Kidney epithelial cell (primary cell): ENCODE measurements around the gene TRAPPC1. TPM values are rescaled to one million over a fixed set of nuclear protein-coding genes. Genes with fewer than 3 reads are reported as not detected.

Source experiments
- DNase-seq: peaks from one replicate; pipeline ENCODE4 v3.0.0-alpha.2; 2010; ENCODE audit warnings: low read depth
- H3K27me3 ChIP-seq: 2 replicates; pipeline ENCODE4 v1.6.0; 2011; ENCODE audit warnings: low read length; ENCODE audit not compliant: control insufficient read depth, insufficient read depth
- H3K36me3 ChIP-seq: 2 replicates; pipeline ENCODE4 v1.5.1; 2011; ENCODE audit warnings: low read length; ENCODE audit not compliant: control insufficient read depth, insufficient read depth
- H3K4me3 ChIP-seq: 2 replicates; pipeline ENCODE4 v1.5.1; 2011; ENCODE audit warnings: low read depth, mild to moderate bottlenecking, control low read depth, low read length
- total RNA-seq: library from RNA; depleted of rRNA; stranded (reverse); fragments of >200 nt; gene quantifications from 2 replicates; pipeline ENCODE4 v1.2.3, GENCODE V29; 2015
- TF ChIP-seq, protein P1 (sequence below): IDR thresholded peaks from 2 replicates; pipeline ENCODE4 v1.5.1; 2011; ENCODE audit warnings: mild to moderate bottlenecking, moderate library complexity, low read length, control low read depth, inconsistent platforms; ENCODE audit not compliant: insufficient read depth, poor library complexity, severe bottlenecking

The TRAPPC1 gene
- total RNA-seq, 1 donor from 2014 or later = 51.6 TPM

GRCh38 chr17:7915611-7916384, 15.9 kb downstream of the TRAPPC1 start, which contains the start of gene RNF227:
Gene RNF227 (minus strand): TSS chr17:7916289. CDS start chr17:7916195, 94 bp downstream.
- peak; percentile 67 for DNase-seq
- Histone ChIP-seq H3K4me3 (peak within 1 kb of the TSS; percentile 46), H3K36me3 (no peaks in the 10 kb centered on the region), H3K27me3 (no peaks in the 10 kb centered on the region)
- TF ChIP-seq, protein P1, sequence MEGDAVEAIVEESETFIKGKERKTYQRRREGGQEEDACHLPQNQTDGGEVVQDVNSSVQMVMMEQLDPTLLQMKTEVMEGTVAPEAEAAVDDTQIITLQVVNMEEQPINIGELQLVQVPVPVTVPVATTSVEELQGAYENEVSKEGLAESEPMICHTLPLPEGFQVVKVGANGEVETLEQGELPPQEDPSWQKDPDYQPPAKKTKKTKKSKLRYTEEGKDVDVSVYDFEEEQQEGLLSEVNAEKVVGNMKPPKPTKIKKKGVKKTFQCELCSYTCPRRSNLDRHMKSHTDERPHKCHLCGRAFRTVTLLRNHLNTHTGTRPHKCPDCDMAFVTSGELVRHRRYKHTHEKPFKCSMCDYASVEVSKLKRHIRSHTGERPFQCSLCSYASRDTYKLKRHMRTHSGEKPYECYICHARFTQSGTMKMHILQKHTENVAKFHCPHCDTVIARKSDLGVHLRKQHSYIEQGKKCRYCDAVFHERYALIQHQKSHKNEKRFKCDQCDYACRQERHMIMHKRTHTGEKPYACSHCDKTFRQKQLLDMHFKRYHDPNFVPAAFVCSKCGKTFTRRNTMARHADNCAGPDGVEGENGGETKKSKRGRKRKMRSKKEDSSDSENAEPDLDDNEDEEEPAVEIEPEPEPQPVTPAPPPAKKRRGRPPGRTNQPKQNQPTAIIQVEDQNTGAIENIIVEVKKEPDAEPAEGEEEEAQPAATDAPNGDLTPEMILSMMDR = no peak

- no peak for DNase-seq
- Histone ChIP-seq H3K27me3 (no peaks in the 10 kb centered on the region), H3K4me3 (peak overlapping the region; percentile 46), H3K36me3 (no peaks in the 10 kb centered on the region)
- TF ChIP-seq, protein P1 = no peak
Measured at GRCh38 chr17:7915179-7915610, 16.6 kb downstream of the TRAPPC1 start.

GRCh38 chr17:7912927-7913524, 18.7 kb downstream of the TRAPPC1 start:
- no peaks in the 10 kb centered on the region for H3K27me3 ChIP-seq
- H3K4me3 ChIP-seq = no peak overlapping the region
- TF ChIP-seq, protein P1 = peak; percentile 61
- peak; percentile 63 for DNase-seq
- no peaks in the 10 kb centered on the region for H3K36me3 ChIP-seq

DNA sequence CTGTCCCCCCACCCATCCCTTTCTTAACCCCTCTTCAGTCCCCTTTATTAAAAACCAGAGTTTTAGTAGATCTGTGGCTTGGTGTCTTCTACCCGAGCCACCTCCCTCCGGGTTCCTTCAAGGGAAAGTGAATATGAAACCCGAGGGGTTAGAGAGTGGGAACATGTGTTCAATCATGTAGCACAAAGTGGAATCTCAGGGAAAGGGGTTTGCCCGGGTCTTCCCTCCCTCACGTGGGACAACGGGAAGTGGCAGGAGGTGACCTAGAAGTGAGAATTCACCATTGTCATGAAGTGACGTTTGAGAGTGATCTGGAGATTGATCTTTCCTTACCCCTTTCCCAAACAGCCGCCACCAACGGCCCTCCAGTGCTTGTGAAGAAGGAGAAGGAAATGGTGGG, 20.6 kb downstream of the TRAPPC1 start:
- Histone ChIP-seq H3K4me3 (no peak overlapping the region), H3K36me3 (no peaks in the 10 kb centered on the region), H3K27me3 (no peaks in the 10 kb centered on the region)
- no peak for DNase-seq
- TF ChIP-seq, protein P1 = no peak

DNA sequence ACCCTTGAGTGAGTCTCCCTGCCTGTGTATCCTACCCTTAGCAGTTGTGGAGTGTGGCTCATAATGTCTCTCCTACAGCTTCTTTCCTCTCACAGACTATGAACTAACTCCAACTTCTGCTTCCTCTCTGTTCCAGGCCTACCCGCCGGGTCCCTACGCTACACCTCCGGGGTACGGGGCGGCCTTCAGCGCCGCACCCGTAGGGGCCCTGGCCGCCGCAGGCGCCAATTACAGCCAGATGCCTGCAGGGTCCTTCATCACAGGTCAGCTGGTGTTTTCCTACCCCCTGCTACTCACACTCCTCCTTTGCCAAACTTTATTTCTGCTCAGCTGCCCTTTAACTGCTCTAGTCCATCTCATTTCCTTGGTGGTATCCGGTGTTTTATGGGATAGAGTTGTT, 21.0 kb downstream of the TRAPPC1 start:
- no peak for DNase-seq
- TF ChIP-seq, protein P1 = no peak
- Histone ChIP-seq H3K36me3 (no peaks in the 10 kb centered on the region), H3K4me3 (no peak overlapping the region), H3K27me3 (no peaks in the 10 kb centered on the region)
